ENCODE measurements around the gene RALGPS1.

DNA sequence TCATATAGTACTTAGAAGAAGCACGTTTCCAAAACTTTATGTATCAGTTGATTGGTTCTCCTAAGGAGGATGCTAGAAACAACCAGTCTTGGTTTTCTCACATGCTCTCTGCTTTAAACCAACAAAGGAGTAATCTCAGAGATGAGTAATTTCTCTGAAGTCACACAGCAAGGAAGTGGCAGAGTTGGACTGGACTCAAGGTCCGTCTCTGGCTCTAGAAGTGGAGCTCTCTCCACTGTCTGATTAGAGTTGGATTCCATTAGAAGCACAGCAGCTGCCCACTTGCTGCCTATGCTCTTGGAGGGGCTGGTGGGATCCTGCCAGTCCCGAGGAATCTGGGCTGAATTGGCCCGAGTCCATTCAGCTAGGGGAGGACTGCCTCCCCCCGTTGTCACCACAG, 21.0 kb downstream of the RALGPS1 start:
- TF ChIP-seq, protein P1, sequence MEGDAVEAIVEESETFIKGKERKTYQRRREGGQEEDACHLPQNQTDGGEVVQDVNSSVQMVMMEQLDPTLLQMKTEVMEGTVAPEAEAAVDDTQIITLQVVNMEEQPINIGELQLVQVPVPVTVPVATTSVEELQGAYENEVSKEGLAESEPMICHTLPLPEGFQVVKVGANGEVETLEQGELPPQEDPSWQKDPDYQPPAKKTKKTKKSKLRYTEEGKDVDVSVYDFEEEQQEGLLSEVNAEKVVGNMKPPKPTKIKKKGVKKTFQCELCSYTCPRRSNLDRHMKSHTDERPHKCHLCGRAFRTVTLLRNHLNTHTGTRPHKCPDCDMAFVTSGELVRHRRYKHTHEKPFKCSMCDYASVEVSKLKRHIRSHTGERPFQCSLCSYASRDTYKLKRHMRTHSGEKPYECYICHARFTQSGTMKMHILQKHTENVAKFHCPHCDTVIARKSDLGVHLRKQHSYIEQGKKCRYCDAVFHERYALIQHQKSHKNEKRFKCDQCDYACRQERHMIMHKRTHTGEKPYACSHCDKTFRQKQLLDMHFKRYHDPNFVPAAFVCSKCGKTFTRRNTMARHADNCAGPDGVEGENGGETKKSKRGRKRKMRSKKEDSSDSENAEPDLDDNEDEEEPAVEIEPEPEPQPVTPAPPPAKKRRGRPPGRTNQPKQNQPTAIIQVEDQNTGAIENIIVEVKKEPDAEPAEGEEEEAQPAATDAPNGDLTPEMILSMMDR (IDR thresholded peaks at IDR 0.05 in 4 of 5, conservative IDR thresholded peaks at IDR 0.05 in 1 of 5), result no peak
- no peak for TF ChIP-seq POLR2A (IDR thresholded peaks at IDR 0.05)

Data from gastrocnemius medialis (tissue), 4 donors.